Transverse colon (tissue), 4 donors: Measurements from ENCODE around the gene PRDM1.

ENCODE experiments used
- POLR2A ChIP-seq: fragments of 450-650 bp; IDR thresholded peaks from one replicate; pipeline ENCODE4 v1.6.1; 2016; ENCODE audit warnings: antibody characterized with exemption, mild to moderate bottlenecking, moderate library complexity
- POLR2AphosphoS5 ChIP-seq, 3 donors: sonication (generic); formaldehyde crosslinking; IDR thresholded peaks; one replicate each; pipeline ENCODE4 v1.6.1; 2016; ENCODE audit warnings: antibody characterized with exemption in 3 of 3
- TF ChIP-seq, protein P1 (sequence below), 5 experiments: fragments of 200-600 bp in 3 of 5; fragments of 450-650 bp in 2 of 5; sonication (generic) in 3 of 5; IDR thresholded peaks; 1 replicate in 2 of 5; 2 replicates in 3 of 5; pipeline ENCODE4 v1.5.1; 2016 to 2017; ENCODE audit warnings: antibody characterized with exemption in 5 of 5, inconsistent platforms in 3 of 5, mild to moderate bottlenecking in 2 of 5, moderate library complexity in 1 of 5

DNA sequence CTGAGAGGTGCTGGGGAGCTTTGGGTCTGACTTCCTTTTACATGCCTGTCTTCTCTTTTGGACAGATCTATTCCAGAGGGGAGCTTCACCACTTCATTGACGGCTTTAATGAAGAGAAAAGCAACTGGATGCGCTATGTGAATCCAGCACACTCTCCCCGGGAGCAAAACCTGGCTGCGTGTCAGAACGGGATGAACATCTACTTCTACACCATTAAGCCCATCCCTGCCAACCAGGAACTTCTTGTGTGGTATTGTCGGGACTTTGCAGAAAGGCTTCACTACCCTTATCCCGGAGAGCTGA, 13.1 kb downstream of the PRDM1 start:
- TF ChIP-seq, protein P1, sequence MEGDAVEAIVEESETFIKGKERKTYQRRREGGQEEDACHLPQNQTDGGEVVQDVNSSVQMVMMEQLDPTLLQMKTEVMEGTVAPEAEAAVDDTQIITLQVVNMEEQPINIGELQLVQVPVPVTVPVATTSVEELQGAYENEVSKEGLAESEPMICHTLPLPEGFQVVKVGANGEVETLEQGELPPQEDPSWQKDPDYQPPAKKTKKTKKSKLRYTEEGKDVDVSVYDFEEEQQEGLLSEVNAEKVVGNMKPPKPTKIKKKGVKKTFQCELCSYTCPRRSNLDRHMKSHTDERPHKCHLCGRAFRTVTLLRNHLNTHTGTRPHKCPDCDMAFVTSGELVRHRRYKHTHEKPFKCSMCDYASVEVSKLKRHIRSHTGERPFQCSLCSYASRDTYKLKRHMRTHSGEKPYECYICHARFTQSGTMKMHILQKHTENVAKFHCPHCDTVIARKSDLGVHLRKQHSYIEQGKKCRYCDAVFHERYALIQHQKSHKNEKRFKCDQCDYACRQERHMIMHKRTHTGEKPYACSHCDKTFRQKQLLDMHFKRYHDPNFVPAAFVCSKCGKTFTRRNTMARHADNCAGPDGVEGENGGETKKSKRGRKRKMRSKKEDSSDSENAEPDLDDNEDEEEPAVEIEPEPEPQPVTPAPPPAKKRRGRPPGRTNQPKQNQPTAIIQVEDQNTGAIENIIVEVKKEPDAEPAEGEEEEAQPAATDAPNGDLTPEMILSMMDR (IDR thresholded peaks at IDR 0.05): no peak
- TF ChIP-seq POLR2AphosphoS5 (IDR thresholded peaks at IDR 0.05) (no peak), POLR2A (no peak)
